Lower leg skin (tissue), 4 donors: ENCODE results near the gene SUGCT. TPM values are rescaled to one million over a fixed set of nuclear protein-coding genes. Genes with fewer than 3 reads are reported as not detected.

Source experiments
- DNase-seq, 2 donors: peaks; one replicate each; pipeline ENCODE4 v3.0.0-alpha.2; 2019; ENCODE audit warnings: low spot score in 2 of 2
- H3K4me3 ChIP-seq: fragments of 200-600 bp; sonication (generic); 2 replicates; pipeline ENCODE4 v1.5.1; 2017; ENCODE audit warnings: mild to moderate bottlenecking, low read depth; ENCODE audit not compliant: poor library complexity, severe bottlenecking
- CTCF ChIP-seq, 3 donors: fragments of 450-650 bp; IDR thresholded peaks; one replicate each; pipeline ENCODE4 v1.5.1; 2016; ENCODE audit warnings: antibody characterized with exemption in 3 of 3, mild to moderate bottlenecking in 3 of 3, moderate library complexity in 2 of 3
- POLR2A ChIP-seq, 2 donors: fragments of 450-650 bp; IDR thresholded peaks; one replicate each; pipeline ENCODE4 v1.6.1; 2016 to 2017; ENCODE audit warnings: antibody characterized with exemption in 2 of 2, mild to moderate bottlenecking in 1 of 2, moderate library complexity in 1 of 2
- WGBS, 2 donors: methylation state at CpG; one replicate each; pipeline ENCODE4 v1.1.5; 2018; 5-methylcytosine and 5-hydroxymethylcytosine counted together
- intact Hi-C: fragments of 100-400 bp; cut with DNase I; formaldehyde crosslinking; loops from one replicate; pipeline ENCODE4 v1.15.0; 2023; ENCODE audit warnings: low total_unique reads
- total RNA-seq, 4 donors: library from RNA; depleted of rRNA; stranded (reverse); fragments of >200 nt; gene quantifications; one replicate each; pipeline ENCODE4 v1.1.0, GENCODE V29; 2016

SUGCT gene
- total RNA-seq, 4 donors from 2014 or later, result 0.49 to 1.6 (median 0.59) TPM; not detected in 1

- TF ChIP-seq CTCF (IDR thresholded peaks at IDR 0.05), result no peak
- no peak for TF ChIP-seq POLR2A (IDR thresholded peaks at IDR 0.05)
- DNase-seq, result no peak
- 83 to 92% methylated on average over 3 of the region's 3 CpGs for WGBS, 2 donors
- no peak overlapping the region for H3K4me3 ChIP-seq
- intact Hi-C loops, result no loop called here
Measured at GRCh38 chr7:40675741-40676140, 540.9 kb downstream of the SUGCT start.

GRCh38 chr7:40676221-40676620 is 541.4 kb downstream of the SUGCT start:
- no peak overlapping the region for H3K4me3 ChIP-seq
- 89 to 92% methylated on average over 6 of the region's 6 CpGs for WGBS, 2 donors
- no peak for DNase-seq
- intact Hi-C loops, result no loop called here
- TF ChIP-seq CTCF (IDR thresholded peaks at IDR 0.05) (no peak), POLR2A (IDR thresholded peaks at IDR 0.05) (no peak)

- H3K4me3 ChIP-seq, result no peak overlapping the region
- intact Hi-C loops, result no loop called here
- TF ChIP-seq CTCF (IDR thresholded peaks at IDR 0.05), result no peak
- no peak for TF ChIP-seq POLR2A (IDR thresholded peaks at IDR 0.05)
- WGBS, 2 donors, result 88 to 94% methylated on average over 1 of the region's 1 CpG
- no peak for DNase-seq
Measured at GRCh38 chr7:40680657-40681056, 545.9 kb downstream of the SUGCT start.

GRCh38 chr7:40682696-40683095 is 547.9 kb downstream of the SUGCT start:
- H3K4me3 ChIP-seq, result no peak overlapping the region
- intact Hi-C loops, result no loop called here
- DNase-seq, result no peak
- no peak for TF ChIP-seq CTCF (IDR thresholded peaks at IDR 0.05)
- no peak for TF ChIP-seq POLR2A (IDR thresholded peaks at IDR 0.05)

- TF ChIP-seq POLR2A (IDR thresholded peaks at IDR 0.05), result no peak
- no peak for TF ChIP-seq CTCF (IDR thresholded peaks at IDR 0.05)
- 56 to 59% methylated on average over 6 of the region's 6 CpGs for WGBS, 2 donors
- DNase-seq, result no peak
- intact Hi-C loops, result no loop called here
- H3K4me3 ChIP-seq, result no peak overlapping the region
Measured at GRCh38 chr7:40694026-40694809, 559.4 kb downstream of the SUGCT start.

- no peak for DNase-seq
- intact Hi-C loops, result no loop called here
- no peak overlapping the region for H3K4me3 ChIP-seq
- 96% methylated on average over 3 of the region's 3 CpGs for WGBS, 2 donors
- no peak for TF ChIP-seq CTCF (IDR thresholded peaks at IDR 0.05)
- TF ChIP-seq POLR2A (IDR thresholded peaks at IDR 0.05), result no peak
Measured at GRCh38 chr7:40694991-40695390, 560.2 kb downstream of the SUGCT start.
